Stimulated activated CD4-positive, alpha-beta T cell treated with anti-CD3 and anti-CD28 coated beads, TNF-alpha, amount 100 ng/mL, for 24 hours (primary cell): ENCODE data around the gene ZNF492.
"Not testable (repeated sequence)": the region's sequence is repeated elsewhere in the genome, so short reads cannot be mapped to it uniquely, and the experiment has no call there.

Experiments
- DNase-seq, 3 experiments: peaks; one replicate each; pipeline ENCODE4 v3.0.0-alpha.2; 2020; ENCODE audit warnings: low read depth in 3 of 3

The ZNF492 gene

GRCh38 chr19:22617181-22617580 is 16.9 kb upstream of the ZNF492 start:
- not testable (repeated sequence) for DNase-seq

DNA sequence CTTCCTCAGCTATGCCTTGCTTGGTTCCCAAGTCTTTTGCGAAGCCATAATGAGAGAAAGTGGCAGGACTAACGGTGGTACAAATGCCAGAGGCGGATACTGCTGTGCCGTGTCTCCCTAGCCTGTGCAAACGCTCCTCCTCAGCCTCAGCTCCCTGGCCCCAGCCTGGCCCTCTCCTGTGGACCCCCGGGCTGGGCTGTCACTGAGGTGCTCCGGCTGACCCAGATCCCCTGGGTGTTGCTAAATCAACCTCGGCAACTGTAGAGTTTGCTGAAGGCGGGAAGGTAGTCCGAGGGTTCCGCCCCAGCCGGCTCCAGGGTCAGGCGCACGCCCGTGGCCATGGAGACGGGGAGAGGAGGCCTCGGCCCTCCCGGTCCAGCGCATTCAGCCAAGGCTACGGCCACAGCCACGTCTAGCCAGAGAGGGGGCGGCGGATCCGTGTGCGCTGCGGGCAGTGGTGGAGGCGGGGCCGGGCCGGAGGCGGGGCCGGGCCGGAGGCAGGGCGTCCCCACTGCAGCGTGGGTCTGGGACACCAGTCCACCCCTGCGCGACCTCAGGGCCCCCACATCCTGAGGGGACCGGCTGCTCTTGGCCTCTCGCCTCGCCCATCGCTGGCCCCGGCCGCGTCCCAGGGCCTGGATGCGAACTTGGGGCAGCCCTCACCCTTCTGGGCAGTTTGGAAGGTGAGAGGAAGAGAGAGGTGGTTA is 16.4 kb upstream of the ZNF492 start:
- DNase-seq = no peak

- no peak for DNase-seq
Observed at GRCh38 chr19:22619371-22619770, 14.8 kb upstream of the ZNF492 start.

DNA sequence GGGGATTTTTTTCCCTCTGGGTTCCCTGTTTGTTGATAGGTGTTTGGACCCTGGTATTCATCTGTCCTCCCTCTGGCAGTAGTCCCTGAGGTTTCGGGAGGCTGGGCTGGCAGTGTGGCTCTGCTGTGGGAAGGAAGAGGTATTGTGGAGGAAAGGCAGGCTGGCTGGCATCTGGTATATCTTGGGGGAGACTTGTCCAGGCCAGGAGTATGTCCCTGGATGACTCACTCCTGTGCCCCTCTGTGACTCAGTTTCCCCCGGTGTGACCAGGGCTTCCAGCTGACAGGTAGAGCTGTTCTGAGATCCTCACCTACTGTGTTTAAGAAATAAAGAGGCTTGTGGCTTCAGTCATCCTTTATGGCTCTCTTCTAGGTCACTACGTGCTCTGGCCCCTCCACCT is 14.2 kb upstream of the ZNF492 start:
- no peak for DNase-seq

DNA sequence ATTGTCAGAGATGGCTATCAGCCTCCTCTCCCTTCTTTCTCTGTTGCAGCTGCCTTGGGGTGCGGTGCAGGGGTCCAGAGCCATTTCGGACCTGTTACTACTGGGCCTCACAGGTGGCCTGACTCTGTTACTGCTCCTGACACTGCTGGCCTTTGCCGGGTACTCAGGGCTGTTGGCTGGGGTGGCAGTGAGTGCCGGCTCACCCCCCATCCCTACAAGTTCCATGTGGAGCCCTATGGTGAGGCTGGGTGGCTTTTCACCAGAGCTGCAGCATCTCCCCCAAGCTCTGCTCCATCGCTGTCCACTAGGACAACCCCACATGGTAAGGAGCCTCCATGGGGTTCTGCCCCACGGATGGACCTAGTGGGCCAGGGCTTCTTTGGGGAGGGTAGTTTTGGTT is 13.7 kb upstream of the ZNF492 start:
- DNase-seq = no peak

DNA sequence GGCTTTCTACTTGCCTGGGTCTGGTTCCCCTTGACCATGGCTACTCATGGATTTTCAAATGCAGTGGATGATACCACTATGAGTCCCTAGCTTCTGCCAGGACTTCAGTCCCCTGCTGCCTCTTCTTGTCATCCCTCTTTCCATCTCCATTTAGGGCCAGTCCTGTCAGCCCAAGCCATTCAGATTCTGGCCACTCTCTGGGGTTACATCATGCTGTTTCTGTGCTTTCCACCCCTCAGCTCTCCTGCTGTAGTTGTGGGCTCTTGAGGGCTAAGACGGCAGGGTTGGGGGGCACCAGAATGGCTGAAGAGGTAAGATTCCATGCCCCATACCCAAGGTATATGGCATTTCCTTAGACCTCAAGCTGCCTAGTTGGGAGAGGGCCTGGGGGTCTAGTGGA is 13.2 kb upstream of the ZNF492 start:
- DNase-seq = no peak

- DNase-seq = no peak
Observed at GRCh38 chr19:22622020-22622419, 12.1 kb upstream of the ZNF492 start.

DNA sequence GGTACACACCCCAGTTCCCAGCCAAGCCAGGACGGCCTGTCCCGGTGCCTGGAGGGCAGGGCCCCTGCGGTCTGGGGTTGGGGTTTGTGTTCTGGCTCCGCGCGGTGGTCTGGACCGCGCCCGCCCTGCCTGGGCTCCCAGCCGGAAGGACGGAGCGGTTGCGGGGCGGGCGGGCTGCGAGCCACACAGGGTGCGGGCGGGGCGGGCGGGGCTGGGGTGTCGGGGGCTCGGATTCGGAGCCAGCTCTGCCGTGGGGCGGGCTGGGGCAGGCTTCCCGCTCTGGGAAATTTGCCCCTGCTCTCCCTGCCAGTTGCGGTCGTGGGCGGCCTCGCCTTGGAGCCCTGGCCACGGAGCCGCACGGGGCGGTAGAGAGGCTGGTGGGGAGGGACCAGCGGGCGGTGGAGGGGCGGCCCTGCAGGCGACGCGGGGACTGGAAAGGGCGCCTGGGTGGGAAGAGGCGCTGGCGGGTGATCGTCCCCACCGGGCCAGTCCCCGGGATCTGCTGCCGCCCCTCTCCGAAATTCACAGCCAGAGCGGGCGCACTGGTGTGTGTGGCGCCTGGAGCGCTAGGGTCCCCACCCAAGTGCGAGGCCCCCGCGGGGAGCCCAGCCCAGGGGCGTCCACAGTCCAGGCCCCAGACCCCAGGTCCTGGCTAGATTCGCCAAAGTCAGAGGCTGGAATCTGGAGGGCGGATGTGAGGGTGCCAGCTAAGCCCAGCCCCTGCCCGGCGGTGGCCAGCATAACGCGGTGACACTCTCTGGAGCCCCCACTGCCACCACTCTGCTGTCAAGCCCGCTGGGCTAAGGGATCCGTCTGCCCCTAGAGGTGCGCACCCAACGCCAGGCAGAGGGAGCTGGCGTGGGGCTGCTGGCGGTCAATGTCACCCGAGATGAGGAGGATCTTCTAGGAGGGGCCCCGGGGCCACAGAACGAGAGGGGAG is 11.0 kb upstream of the ZNF492 start:
- DNase-seq = no peak

- no peak for DNase-seq
Observed at GRCh38 chr19:22623841-22624221, 10.3 kb upstream of the ZNF492 start.

GRCh38 chr19:22625266-22626035 is 8.7 kb upstream of the ZNF492 start:
- DNase-seq = no peak

- no peak for DNase-seq
Observed at GRCh38 chr19:22627526-22627925, 6.6 kb upstream of the ZNF492 start.

GRCh38 chr19:22628401-22628800 is 5.7 kb upstream of the ZNF492 start:
- DNase-seq = no peak

DNA sequence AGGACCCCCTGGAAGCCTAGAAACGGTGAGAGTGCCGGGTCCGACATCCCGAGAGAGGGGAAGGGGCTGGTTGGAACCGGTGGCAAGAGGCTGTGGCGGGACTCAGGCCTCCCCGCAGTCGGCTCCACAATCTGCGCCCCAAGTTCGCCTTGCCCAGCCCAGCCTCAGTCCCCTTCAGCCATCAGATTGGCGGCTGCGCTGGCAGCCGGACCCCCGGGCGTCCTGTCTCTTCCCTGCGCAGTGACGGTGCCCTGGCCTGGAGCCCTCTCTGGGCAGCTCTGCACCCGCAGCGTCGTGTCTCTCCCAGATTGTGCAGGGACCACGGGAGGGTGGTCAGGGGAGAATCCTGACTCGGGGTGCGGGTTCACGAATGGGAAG is 315 bp downstream of the ZNF492 start:
- DNase-seq = no peak

DNA sequence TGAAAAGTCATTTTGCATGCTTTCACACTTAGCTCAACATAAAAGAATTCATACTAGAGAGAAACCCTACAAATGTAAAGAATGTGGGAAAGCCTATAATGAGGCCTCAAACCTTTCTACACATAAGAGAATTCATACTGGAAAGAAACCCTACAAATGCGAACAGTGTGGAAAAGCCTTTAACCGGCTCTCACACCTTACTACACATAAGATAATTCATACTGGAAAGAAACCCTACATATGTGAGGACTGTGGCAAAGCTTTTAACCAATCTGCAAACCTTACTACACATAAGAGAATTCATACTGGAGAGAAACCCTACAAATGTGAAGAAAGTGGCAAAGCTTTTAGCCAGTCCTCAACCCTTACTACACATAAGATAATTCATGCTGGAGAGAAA is 51.4 kb downstream of the ZNF492 start:
- DNase-seq = not testable (repeated sequence)

DNA sequence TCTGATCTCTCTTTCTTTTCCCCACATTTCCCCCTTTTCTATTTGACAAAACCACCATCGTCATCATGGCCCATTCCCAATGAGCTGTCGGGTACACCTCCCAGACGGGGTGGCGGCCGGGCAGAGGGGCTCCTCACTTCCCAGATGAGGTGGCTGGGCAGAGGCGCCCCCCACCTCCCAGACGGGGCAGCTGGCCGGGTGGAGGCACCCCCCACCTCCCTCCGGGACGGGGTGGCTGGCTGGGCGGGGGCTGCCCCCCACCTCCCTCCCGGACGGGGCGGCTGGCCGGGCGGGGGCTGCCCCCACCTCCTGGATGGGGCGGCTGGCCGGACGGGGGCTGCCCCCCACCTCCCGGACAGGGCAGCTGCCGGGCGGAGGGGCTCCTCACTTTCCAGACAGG is 68.5 kb downstream of the ZNF492 start:
- DNase-seq = not testable (repeated sequence)

- not testable (repeated sequence) for DNase-seq
Observed at GRCh38 chr19:22703096-22703495, 69.0 kb downstream of the ZNF492 start.

DNA sequence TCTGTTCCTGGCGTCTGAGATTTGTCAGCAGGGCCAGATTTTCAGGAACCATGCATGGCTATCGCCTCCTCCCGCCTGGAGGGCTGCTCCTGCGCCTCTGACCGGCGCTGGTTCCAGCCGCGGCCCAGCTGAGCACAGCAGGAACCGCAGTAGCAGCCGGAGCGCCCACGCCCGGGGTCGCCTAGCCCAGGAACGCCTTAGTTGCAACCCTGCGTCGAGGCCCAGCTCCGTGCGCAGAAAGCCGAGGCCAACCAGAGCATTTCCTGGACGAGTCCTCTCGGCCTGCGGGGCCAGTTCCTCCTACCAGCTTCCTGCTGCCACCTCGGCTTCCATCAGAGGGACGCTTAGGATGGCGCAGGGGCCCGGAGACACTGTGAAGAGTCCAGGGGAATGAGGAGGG is 74.9 kb downstream of the ZNF492 start:
- no peak for DNase-seq
